H9 (cell line): Measurements from ENCODE around the gene GOLGA1. TPM values are rescaled to one million over a fixed set of nuclear protein-coding genes. Genes with fewer than 3 reads are reported as not detected.

Source experiments
- DNase-seq: peaks from one replicate; pipeline ENCODE4 v3.0.0-alpha.2; 2017
- H2AFZ ChIP-seq: one replicate; pipeline ENCODE4 v1.6.1; 2013; ENCODE audit warnings: mild to moderate bottlenecking, low read length, control low read depth, moderate library complexity
- H2AK5ac ChIP-seq: 2 replicates; pipeline ENCODE4 v1.6.1; 2013; ENCODE audit warnings: low read length, control low read depth, mixed read lengths; ENCODE audit not compliant: insufficient read length
- H2BK120ac ChIP-seq: one replicate; pipeline ENCODE4 v1.6.1; 2013; ENCODE audit warnings: low read depth, mild to moderate bottlenecking, low read length, control low read depth, inconsistent platforms; ENCODE audit not compliant: poor library complexity, severe bottlenecking
- H2BK12ac ChIP-seq: 2 replicates; pipeline ENCODE4 v1.6.1; 2013; ENCODE audit warnings: low read length, control low read depth, mixed read lengths, low read depth; ENCODE audit not compliant: insufficient read length
- H2BK15ac ChIP-seq: 2 replicates; pipeline ENCODE4 v1.6.1; 2013; ENCODE audit warnings: low read depth, low read length, control low read depth
- H2BK20ac ChIP-seq: one replicate; pipeline ENCODE4 v1.6.1; 2013; ENCODE audit warnings: low read depth, mild to moderate bottlenecking, low read length, control low read depth, inconsistent platforms; ENCODE audit not compliant: poor library complexity, severe bottlenecking
- H2BK5ac ChIP-seq: 2 replicates; pipeline ENCODE4 v1.6.1; 2013; ENCODE audit warnings: low read length, control low read depth, mixed read lengths; ENCODE audit not compliant: insufficient read length
- H3K14ac ChIP-seq: 2 replicates; pipeline ENCODE4 v1.6.1; 2013; ENCODE audit warnings: low read length, control low read depth; ENCODE audit not compliant: insufficient read depth
- H3K18ac ChIP-seq: 2 replicates; pipeline ENCODE4 v1.6.1; 2013; ENCODE audit warnings: low read depth, mild to moderate bottlenecking, mixed read lengths, low read length, control low read depth; ENCODE audit not compliant: insufficient read length
- H3K23ac ChIP-seq: 2 replicates; pipeline ENCODE4 v1.6.1; 2013; ENCODE audit warnings: low read length, control low read depth, mixed read lengths, low read depth; ENCODE audit not compliant: insufficient read length
- H3K23me2 ChIP-seq: 2 replicates; pipeline ENCODE4 v1.6.1; 2013; ENCODE audit warnings: low read depth, mild to moderate bottlenecking, mixed read lengths, low read length, control low read depth; ENCODE audit not compliant: insufficient read length, poor library complexity, severe bottlenecking
- H3K27ac ChIP-seq: 2 replicates; pipeline ENCODE4 v1.5.1; 2013; ENCODE audit warnings: low read length, control low read depth, mixed read lengths, low read depth; ENCODE audit not compliant: insufficient read length
- H3K27me3 ChIP-seq: 2 replicates; pipeline ENCODE4 v1.6.1; 2013; ENCODE audit warnings: low read length, control low read depth, inconsistent platforms; ENCODE audit not compliant: insufficient read depth
- H3K4ac ChIP-seq: 2 replicates; pipeline ENCODE4 v1.6.1; 2013; ENCODE audit warnings: low read depth, mild to moderate bottlenecking, control low read depth, inconsistent platforms, low read length, moderate library complexity
- H3K4me1 ChIP-seq: 2 replicates; pipeline ENCODE4 v1.6.1; 2013; ENCODE audit warnings: low read length, control low read depth, inconsistent platforms; ENCODE audit not compliant: insufficient read depth
- H3K4me2 ChIP-seq: 2 replicates; pipeline ENCODE4 v1.6.1; 2013; ENCODE audit warnings: low read length, control low read depth, mixed read lengths; ENCODE audit not compliant: insufficient read length, insufficient read depth
- H3K56ac ChIP-seq: 2 replicates; pipeline ENCODE4 v1.6.1; 2013; ENCODE audit warnings: low read depth, mild to moderate bottlenecking, mixed read lengths, low read length, control low read depth; ENCODE audit not compliant: insufficient read length
- H3K79me1 ChIP-seq: 2 replicates; pipeline ENCODE4 v1.6.1; 2013; ENCODE audit warnings: low read depth, mild to moderate bottlenecking, moderate library complexity, low read length, control low read depth, inconsistent platforms; ENCODE audit not compliant: insufficient read depth, poor library complexity, severe bottlenecking
- H3K79me2 ChIP-seq: 2 replicates; pipeline ENCODE4 v1.6.1; 2013; ENCODE audit warnings: low read length, control low read depth, inconsistent platforms; ENCODE audit not compliant: insufficient read depth
- H3K9ac ChIP-seq: 2 replicates; pipeline ENCODE4 v1.6.1; 2013; ENCODE audit warnings: low read length, control low read depth, mixed read lengths; ENCODE audit not compliant: insufficient read length; ENCODE audit errors: extremely low read depth
- H3K9me3 ChIP-seq: one replicate; pipeline ENCODE4 v1.6.1; 2013; ENCODE audit warnings: low read depth, low read length, inconsistent platforms; ENCODE audit not compliant: control insufficient read depth
- H3T11ph ChIP-seq: one replicate; pipeline ENCODE4 v1.6.1; 2013; ENCODE audit warnings: mild to moderate bottlenecking, low read length, control low read depth, inconsistent platforms
- H4K20me1 ChIP-seq: one replicate; pipeline ENCODE4 v1.6.1; 2013; ENCODE audit not compliant: control insufficient read depth, insufficient read length, insufficient read depth
- H4K5ac ChIP-seq: 2 replicates; pipeline ENCODE4 v1.6.1; 2013; ENCODE audit warnings: low read depth, mild to moderate bottlenecking, mixed read lengths, low read length, control low read depth; ENCODE audit not compliant: insufficient read length
- H4K8ac ChIP-seq: replicated peaks from 2 replicates; pipeline ENCODE4 v1.6.1; 2013; ENCODE audit warnings: low read length, control low read depth, mixed read lengths, low read depth; ENCODE audit not compliant: insufficient read length
- H4K91ac ChIP-seq: 2 replicates; pipeline ENCODE4 v1.6.1; 2013; ENCODE audit warnings: low read depth, mild to moderate bottlenecking, moderate library complexity, mixed read lengths, low read length, control low read depth; ENCODE audit not compliant: insufficient read length
- H3K27ac Mint-ChIP-seq, 3 experiments: 2 replicates in 2 of 3; 3 replicates in 1 of 3; pipeline ENCODE4 v1.8.0; 2020 to 2021; ENCODE audit warnings: mixed read lengths in 3 of 3, mild to moderate bottlenecking in 1 of 3, moderate library complexity in 1 of 3
- H3K27me3 Mint-ChIP-seq: 2 replicates; pipeline ENCODE4 v1.8.0; 2021; ENCODE audit warnings: low read depth, mild to moderate bottlenecking, moderate library complexity, mixed read lengths
- H3K36me3 Mint-ChIP-seq, 3 experiments: 2 replicates in 2 of 3; 3 replicates in 1 of 3; pipeline ENCODE4 v1.8.0; 2020 to 2021; ENCODE audit warnings: low read depth in 3 of 3, mixed read lengths in 3 of 3; ENCODE audit not compliant: insufficient read depth in 1 of 3
- H3K4me1 Mint-ChIP-seq, 2 experiments: 2 replicates each; pipeline ENCODE4 v1.8.0; 2020; ENCODE audit warnings: mixed read lengths in 2 of 2
- H3K4me3 Mint-ChIP-seq, 2 experiments: 2 replicates in 1 of 2; 3 replicates in 1 of 2; pipeline ENCODE4 v1.8.0; 2020 to 2021; ENCODE audit warnings: mild to moderate bottlenecking in 2 of 2, mixed read lengths in 2 of 2, moderate library complexity in 1 of 2
- H3K9me3 Mint-ChIP-seq, 2 experiments: 2 replicates in 1 of 2; 3 replicates in 1 of 2; pipeline ENCODE4 v1.8.0; 2020; ENCODE audit warnings: mild to moderate bottlenecking in 2 of 2, mixed read lengths in 2 of 2, moderate library complexity in 1 of 2
- CTCF ChIP-seq: fragments of 200-600 bp; sonication (generic); conservative IDR thresholded peaks from 3 replicates; pipeline ENCODE4 v1.8.0; 2021; ENCODE audit warnings: antibody characterized with exemption, mild to moderate bottlenecking
- WGBS: extraction: QIAGEN DNeasy Blood & Tissue Kit; methylation state at CpG from one replicate; pipeline ENCODE4 v1.1.7; 2013; ENCODE audit warnings: missing lambda C conversion rate, low lambda C conversion rate, mixed read lengths; ENCODE audit not compliant: insufficient read length; ENCODE audit errors: extremely low coverage; 5-methylcytosine and 5-hydroxymethylcytosine counted together
- total RNA-seq: library from RNA; stranded (reverse); gene quantifications from 2 replicates; pipeline ENCODE4 v1.2.1, GENCODE V29; 2021

GOLGA1 gene
- total RNA-seq, 1 experiment from 2014 or later, result 7.6 TPM

GRCh38 chr9:124853605-124854143 is 87.2 kb downstream of the GOLGA1 start:
- Mint-ChIP-seq H3K4me3 (peak overlapping the region; percentile 67 to 81), H3K4me1 (peaks cover 7 to 15% of the 10 kb centered on the region in 2 experiments), H3K27me3 (no peaks in the 10 kb centered on the region; the same call in 1 of the 2 replicates), H3K36me3 (peaks cover 15 to 21% (median 16%) of the 10 kb centered on the region in 3 experiments; a peak in 6 of 7 replicates), H3K9me3 (no peaks in the 10 kb centered on the region), H3K27ac (no peak overlapping the region; a peak in 1 of 7 replicates)
- no peak for TF ChIP-seq CTCF
- Histone ChIP-seq H3T11ph (no peak overlapping the region), H2AFZ (no peak overlapping the region), H2BK120ac (no peak overlapping the region), H4K8ac (no peak overlapping the region), H3K4me2 (peak overlapping the region; percentile 54), H3K27me3 (no peaks in the 10 kb centered on the region), H2BK12ac (no peak overlapping the region), H4K20me1 (no peaks in the 10 kb centered on the region), H3K14ac (no peak overlapping the region), H3K9me3 (no peaks in the 10 kb centered on the region), H3K4me1 (peaks cover 3% of the 10 kb centered on the region; the same call in 1 of the 2 replicates), H2BK15ac (no peak overlapping the region), H2BK20ac (no peak overlapping the region), H4K91ac (no peak overlapping the region), H3K4ac (no peak overlapping the region), H2AK5ac (no peak overlapping the region), H4K5ac (no peak overlapping the region), H3K79me2 (no peaks in the 10 kb centered on the region), H2BK5ac (no peak overlapping the region), H3K27ac (no peak overlapping the region), H3K18ac (no peak overlapping the region), H3K9ac (no peak overlapping the region), H3K56ac (no peak overlapping the region), H3K79me1 (no peaks in the 10 kb centered on the region), H3K23me2 (peaks cover 3% of the 10 kb centered on the region), H3K23ac (no peak overlapping the region)
- DNase-seq, result no peak
- no CpG with 5 or more reads among the region's 11 CpGs for WGBS
